HEK293 (cell line): ENCODE results near the gene BCAN.

Experiments used
- HOXC10 ChIP-seq: sonication (generic); formaldehyde crosslinking; IDR thresholded peaks from 2 replicates; pipeline ENCODE4 v1.8.1; 2023; ENCODE audit warnings: mild to moderate bottlenecking, missing genetic modification reagents
- MEIS1 ChIP-seq: sonication (generic); formaldehyde crosslinking; IDR thresholded peaks from 2 replicates; pipeline ENCODE4 v1.8.1; 2022; ENCODE audit warnings: missing genetic modification reagents, mild to moderate bottlenecking, borderline replicate concordance
- ZFHX2 ChIP-seq: fragments of 450-650 bp; formaldehyde crosslinking; conservative IDR thresholded peaks from 2 replicates; pipeline ENCODE4 v1.5.1; 2016; ENCODE audit warnings: missing biosample characterization, missing genetic modification characterization
- ZNF324 ChIP-seq: fragments of 450-650 bp; formaldehyde crosslinking; IDR thresholded peaks from 2 replicates; pipeline ENCODE4 v1.5.1; 2016; ENCODE audit warnings: missing biosample characterization, missing genetic modification characterization
- ZNF624 ChIP-seq: fragments of 450-650 bp; formaldehyde crosslinking; IDR thresholded peaks from 2 replicates; pipeline ENCODE4 v1.5.1; 2017; ENCODE audit warnings: missing biosample characterization, missing genetic modification characterization
- ZNF768 ChIP-seq: fragments of 450-650 bp; formaldehyde crosslinking; IDR thresholded peaks from 2 replicates; pipeline ENCODE4 v1.5.1; 2018; ENCODE audit warnings: missing biosample characterization, mild to moderate bottlenecking, missing genetic modification characterization
- TF ChIP-seq, protein P1 (sequence below): IDR thresholded peaks from 2 replicates; pipeline ENCODE4 v1.6.1; 2011; ENCODE audit warnings: mild to moderate bottlenecking, low read depth, low read length, borderline replicate concordance
- TF ChIP-seq, protein P2 (sequence below): fragments of 450-650 bp; IDR thresholded peaks from 2 replicates; pipeline ENCODE4 v1.5.1; 2018; ENCODE audit warnings: missing biosample characterization, mild to moderate bottlenecking, missing genetic modification characterization
- TF ChIP-seq, protein P3 (sequence below): fragments of 450-650 bp; formaldehyde crosslinking; IDR thresholded peaks from 2 replicates; pipeline ENCODE4 v1.5.1; 2016; ENCODE audit warnings: missing biosample characterization, missing genetic modification characterization

DNA sequence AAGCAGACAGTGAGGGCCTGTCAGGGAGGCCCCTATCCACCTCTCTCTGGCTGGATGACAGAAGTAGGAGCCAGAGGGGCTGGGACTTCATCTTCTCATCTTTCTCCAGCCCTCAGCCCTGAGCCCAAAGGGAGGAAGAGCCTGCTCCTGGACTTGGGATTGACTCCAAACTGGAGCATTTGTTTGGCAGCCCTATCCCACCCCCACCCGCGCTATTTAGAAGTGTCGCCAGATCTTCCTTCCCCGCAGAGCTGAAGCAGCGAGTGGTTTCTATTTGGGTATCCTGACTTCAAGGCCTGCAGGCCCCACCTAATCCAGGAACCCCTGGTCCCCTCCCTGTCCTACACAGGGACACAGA, 25.7 kb downstream of the BCAN start:
- TF ChIP-seq MEIS1 (no peak), ZNF324 (tag by site-specific recombination) (no peak), HOXC10 (CRISPR knock-in tag) (no peak), ZNF624 (tag by site-specific recombination) (no peak), ZNF768 (no peak), ZFHX2 (tag by site-specific recombination) (no peak)
- TF ChIP-seq, protein P1, sequence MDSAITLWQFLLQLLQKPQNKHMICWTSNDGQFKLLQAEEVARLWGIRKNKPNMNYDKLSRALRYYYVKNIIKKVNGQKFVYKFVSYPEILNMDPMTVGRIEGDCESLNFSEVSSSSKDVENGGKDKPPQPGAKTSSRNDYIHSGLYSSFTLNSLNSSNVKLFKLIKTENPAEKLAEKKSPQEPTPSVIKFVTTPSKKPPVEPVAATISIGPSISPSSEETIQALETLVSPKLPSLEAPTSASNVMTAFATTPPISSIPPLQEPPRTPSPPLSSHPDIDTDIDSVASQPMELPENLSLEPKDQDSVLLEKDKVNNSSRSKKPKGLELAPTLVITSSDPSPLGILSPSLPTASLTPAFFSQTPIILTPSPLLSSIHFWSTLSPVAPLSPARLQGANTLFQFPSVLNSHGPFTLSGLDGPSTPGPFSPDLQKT, result no peak
- TF ChIP-seq, protein P2, sequence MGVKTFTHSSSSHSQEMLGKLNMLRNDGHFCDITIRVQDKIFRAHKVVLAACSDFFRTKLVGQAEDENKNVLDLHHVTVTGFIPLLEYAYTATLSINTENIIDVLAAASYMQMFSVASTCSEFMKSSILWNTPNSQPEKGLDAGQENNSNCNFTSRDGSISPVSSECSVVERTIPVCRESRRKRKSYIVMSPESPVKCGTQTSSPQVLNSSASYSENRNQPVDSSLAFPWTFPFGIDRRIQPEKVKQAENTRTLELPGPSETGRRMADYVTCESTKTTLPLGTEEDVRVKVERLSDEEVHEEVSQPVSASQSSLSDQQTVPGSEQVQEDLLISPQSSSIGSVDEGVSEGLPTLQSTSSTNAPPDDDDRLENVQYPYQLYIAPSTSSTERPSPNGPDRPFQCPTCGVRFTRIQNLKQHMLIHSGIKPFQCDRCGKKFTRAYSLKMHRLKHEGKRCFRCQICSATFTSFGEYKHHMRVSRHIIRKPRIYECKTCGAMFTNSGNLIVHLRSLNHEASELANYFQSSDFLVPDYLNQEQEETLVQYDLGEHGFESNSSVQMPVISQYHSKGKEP (tag by site-specific recombination), result no peak
- TF ChIP-seq, protein P3, sequence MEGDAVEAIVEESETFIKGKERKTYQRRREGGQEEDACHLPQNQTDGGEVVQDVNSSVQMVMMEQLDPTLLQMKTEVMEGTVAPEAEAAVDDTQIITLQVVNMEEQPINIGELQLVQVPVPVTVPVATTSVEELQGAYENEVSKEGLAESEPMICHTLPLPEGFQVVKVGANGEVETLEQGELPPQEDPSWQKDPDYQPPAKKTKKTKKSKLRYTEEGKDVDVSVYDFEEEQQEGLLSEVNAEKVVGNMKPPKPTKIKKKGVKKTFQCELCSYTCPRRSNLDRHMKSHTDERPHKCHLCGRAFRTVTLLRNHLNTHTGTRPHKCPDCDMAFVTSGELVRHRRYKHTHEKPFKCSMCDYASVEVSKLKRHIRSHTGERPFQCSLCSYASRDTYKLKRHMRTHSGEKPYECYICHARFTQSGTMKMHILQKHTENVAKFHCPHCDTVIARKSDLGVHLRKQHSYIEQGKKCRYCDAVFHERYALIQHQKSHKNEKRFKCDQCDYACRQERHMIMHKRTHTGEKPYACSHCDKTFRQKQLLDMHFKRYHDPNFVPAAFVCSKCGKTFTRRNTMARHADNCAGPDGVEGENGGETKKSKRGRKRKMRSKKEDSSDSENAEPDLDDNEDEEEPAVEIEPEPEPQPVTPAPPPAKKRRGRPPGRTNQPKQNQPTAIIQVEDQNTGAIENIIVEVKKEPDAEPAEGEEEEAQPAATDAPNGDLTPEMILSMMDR (tag by site-specific recombination), result no peak
